Ascending aorta (tissue), 2 donors: Measurements from ENCODE around the gene STK17B. TPM values are rescaled to one million over a fixed set of nuclear protein-coding genes. Genes with fewer than 3 reads are reported as not detected.

Source experiments
- DNase-seq, 2 donors: peaks; one replicate each; pipeline ENCODE4 v3.0.0-alpha.2; 2019; ENCODE audit warnings: low spot score in 2 of 2
- H3K27ac ChIP-seq, 2 donors: fragments of 200-600 bp; sonication (generic); one replicate each; pipeline ENCODE4 v1.5.1; 2016 to 2017; ENCODE audit warnings: mild to moderate bottlenecking in 1 of 2
- H3K27me3 ChIP-seq: fragments of 200-600 bp; sonication (generic); one replicate; pipeline ENCODE4 v1.5.1; 2017
- H3K36me3 ChIP-seq, 2 donors: fragments of 200-600 bp; sonication (generic); one replicate each; pipeline ENCODE4 v1.5.1; 2016
- H3K4me1 ChIP-seq, 2 donors: fragments of 200-600 bp; sonication (generic); one replicate each; pipeline ENCODE4 v1.5.1; 2016 to 2017; ENCODE audit warnings: mild to moderate bottlenecking in 1 of 2
- H3K4me3 ChIP-seq, 2 donors: fragments of 200-600 bp; sonication (generic); one replicate each; pipeline ENCODE4 v1.5.1; 2016 to 2017; ENCODE audit warnings: mild to moderate bottlenecking in 1 of 2
- H3K9me3 ChIP-seq, 2 donors: fragments of 200-600 bp; sonication (generic); one replicate each; pipeline ENCODE4 v1.5.1; 2016
- CTCF ChIP-seq, 3 experiments: fragments of 200-600 bp in 2 of 3; fragments of 450-650 bp in 1 of 3; sonication (generic) in 2 of 3; IDR thresholded peaks; one replicate each; pipeline ENCODE4 v1.5.1; 2016 to 2019; ENCODE audit warnings: antibody characterized with exemption in 3 of 3, mild to moderate bottlenecking in 1 of 3, moderate library complexity in 1 of 3
- intact Hi-C: fragments of 100-400 bp; cut with DNase I; formaldehyde crosslinking; loops from one replicate; pipeline ENCODE4 v1.15.1; 2023
- total RNA-seq: library from RNA; depleted of rRNA; stranded (reverse); fragments of >200 nt; gene quantifications from one replicate; pipeline ENCODE4 v1.1.0, GENCODE V29; 2016

Gene STK17B
- total RNA-seq, 1 donor from 2014 or later = 8.4 TPM

GRCh38 chr2:196176142-196176738 is 4.9 kb upstream of the STK17B start:
- H3K9me3 ChIP-seq = no peaks in the 10 kb centered on the region
- intact Hi-C loops = no loop called here
- TF ChIP-seq CTCF (IDR thresholded peaks at IDR 0.05) = no peak
- no peak overlapping the region for H3K4me3 ChIP-seq
- H3K27ac ChIP-seq = no peak overlapping the region
- no peaks in the 10 kb centered on the region for H3K27me3 ChIP-seq
- no peaks in the 10 kb centered on the region for H3K36me3 ChIP-seq
- DNase-seq = no peak
- H3K4me1 ChIP-seq = no peaks in the 10 kb centered on the region

- Histone ChIP-seq H3K9me3 (no peaks in the 10 kb centered on the region), H3K27ac (no peak overlapping the region), H3K4me3 (no peak overlapping the region), H3K27me3 (no peaks in the 10 kb centered on the region), H3K36me3 (no peaks in the 10 kb centered on the region), H3K4me1 (no peaks in the 10 kb centered on the region)
- intact Hi-C loops = loop anchor here (5.0 kb wide), 4 partner anchors 62 to 517 kb away; partner anchors contain the start of gene SLC39A10
- TF ChIP-seq CTCF (IDR thresholded peaks at IDR 0.05) = no peak
- DNase-seq = no peak
These were observed 3.0 kb upstream of the STK17B start for GRCh38 chr2:196174404-196174803.

- intact Hi-C loops = loop anchor here (5.0 kb wide), 4 partner anchors 61 to 516 kb away; partner anchors contain the start of gene SLC39A10
- H3K9me3 ChIP-seq = no peaks in the 10 kb centered on the region
- DNase-seq = no peak
- H3K36me3 ChIP-seq = no peaks in the 10 kb centered on the region
- no peak for TF ChIP-seq CTCF (IDR thresholded peaks at IDR 0.05)
- no peaks in the 10 kb centered on the region for H3K4me1 ChIP-seq
- H3K4me3 ChIP-seq = no peak overlapping the region
- H3K27me3 ChIP-seq = no peaks in the 10 kb centered on the region
- H3K27ac ChIP-seq = no peak overlapping the region
These were observed 2.1 kb upstream of the STK17B start for GRCh38 chr2:196173505-196173904.

- no peak for DNase-seq
- no peaks in the 10 kb centered on the region for H3K9me3 ChIP-seq
- H3K4me1 ChIP-seq = no peaks in the 10 kb centered on the region
- no peaks in the 10 kb centered on the region for H3K36me3 ChIP-seq
- no peak overlapping the region for H3K4me3 ChIP-seq
- peak overlapping the region; percentile 26 to 75 for H3K27ac ChIP-seq
- intact Hi-C loops = loop anchor here (5.0 kb wide), 4 partner anchors 61 to 516 kb away; partner anchors contain the start of gene SLC39A10
- no peak for TF ChIP-seq CTCF (IDR thresholded peaks at IDR 0.05)
- H3K27me3 ChIP-seq = no peaks in the 10 kb centered on the region
These were observed 1.6 kb upstream of the STK17B start for GRCh38 chr2:196172951-196173350.

- no peaks in the 10 kb centered on the region for H3K4me1 ChIP-seq
- no peaks in the 10 kb centered on the region for H3K9me3 ChIP-seq
- H3K36me3 ChIP-seq = no peaks in the 10 kb centered on the region
- H3K27me3 ChIP-seq = no peaks in the 10 kb centered on the region
- intact Hi-C loops = loop anchor here (1.0 to 5.0 kb wide), 6 partner anchors 60 to 515 kb away; partner anchors contain the start of genes CCDC150, DNAH7 and SLC39A10
- no peak for DNase-seq
- TF ChIP-seq CTCF (IDR thresholded peaks at IDR 0.05) = no peak
- H3K4me3 ChIP-seq = peak overlapping the region; percentile 80 to 90
- H3K27ac ChIP-seq = peak overlapping the region; percentile 75 to 80
These were observed 568 bp upstream of the STK17B start for GRCh38 chr2:196171946-196172345.
